Gastroesophageal sphincter (tissue), 4 donors: ENCODE results near the gene NPHP1. TPM values are rescaled to one million over a fixed set of nuclear protein-coding genes. Genes with fewer than 3 reads are reported as not detected.
"Not testable (repeated sequence)": the region's sequence is repeated elsewhere in the genome, so short reads cannot be mapped to it uniquely, and the experiment has no call there.

Source experiments
- ATAC-seq: fragments of 150-250 bp; one replicate; pipeline ENCODE4 v1.9.1; 2016; ENCODE audit warnings: mild to moderate bottlenecking, moderate library complexity
- H3K27ac ChIP-seq, 4 donors: fragments of 200-600 bp; sonication (generic) in 3 of 4; 1 replicate in 3 of 4; 2 replicates in 1 of 4; pipeline ENCODE4 v1.5.1; 2016 to 2019
- H3K27me3 ChIP-seq: fragments of 200-600 bp; sonication (generic); one replicate; pipeline ENCODE4 v1.5.1; 2019
- H3K36me3 ChIP-seq, 2 donors: fragments of 200-600 bp; sonication (generic); one replicate each; pipeline ENCODE4 v1.5.1; 2019; ENCODE audit warnings: control low read depth in 1 of 2
- H3K4me1 ChIP-seq, 3 donors: fragments of 200-600 bp; sonication (generic); 1 replicate in 2 of 3; 2 replicates in 1 of 3; pipeline ENCODE4 v1.5.1; 2016 to 2019; ENCODE audit warnings: control low read depth in 2 of 3
- H3K4me3 ChIP-seq, 2 donors: fragments of 200-600 bp; sonication (generic); one replicate each; pipeline ENCODE4 v1.5.1; 2019; ENCODE audit warnings: mild to moderate bottlenecking in 1 of 2, moderate library complexity in 1 of 2
- H3K9me3 ChIP-seq, 3 donors: fragments of 200-600 bp; sonication (generic); one replicate each; pipeline ENCODE4 v1.5.1; 2017 to 2019; ENCODE audit warnings: control low read depth in 2 of 3
- CTCF ChIP-seq, 4 experiments: fragments of 200-600 bp in 2 of 4; fragments of 450-650 bp in 2 of 4; sonication (generic) in 1 of 4; IDR thresholded peaks; one replicate each; pipeline ENCODE4 v1.5.1; 2017 to 2019; ENCODE audit warnings: antibody characterized with exemption in 4 of 4, mild to moderate bottlenecking in 2 of 4, moderate library complexity in 2 of 4
- EP300 ChIP-seq: sonication (generic); formaldehyde crosslinking; IDR thresholded peaks from one replicate; pipeline ENCODE4 v1.6.1; 2017; ENCODE audit warnings: antibody characterized with exemption, mild to moderate bottlenecking
- POLR2A ChIP-seq, 2 donors: fragments of 450-650 bp; IDR thresholded peaks; one replicate each; pipeline ENCODE4 v1.6.1; 2017; ENCODE audit warnings: antibody characterized with exemption in 2 of 2, mild to moderate bottlenecking in 2 of 2, moderate library complexity in 1 of 2
- POLR2AphosphoS5 ChIP-seq: sonication (generic); formaldehyde crosslinking; IDR thresholded peaks from one replicate; pipeline ENCODE4 v1.6.1; 2017; ENCODE audit warnings: antibody characterized with exemption
- WGBS, 2 donors: methylation state at CpG; one replicate each; pipeline ENCODE4 v1.1.5; 2018; ENCODE audit warnings: low coverage in 1 of 2; 5-methylcytosine and 5-hydroxymethylcytosine counted together
- total RNA-seq, 4 donors: library from RNA; depleted of rRNA; stranded (reverse); fragments of >200 nt; gene quantifications; one replicate each; pipeline ENCODE4 v1.1.0, GENCODE V29; 2016

Gene NPHP1
- total RNA-seq, 4 donors from 2014 or later: 8.2 to 19.5 (median 9.9) TPM

DNA sequence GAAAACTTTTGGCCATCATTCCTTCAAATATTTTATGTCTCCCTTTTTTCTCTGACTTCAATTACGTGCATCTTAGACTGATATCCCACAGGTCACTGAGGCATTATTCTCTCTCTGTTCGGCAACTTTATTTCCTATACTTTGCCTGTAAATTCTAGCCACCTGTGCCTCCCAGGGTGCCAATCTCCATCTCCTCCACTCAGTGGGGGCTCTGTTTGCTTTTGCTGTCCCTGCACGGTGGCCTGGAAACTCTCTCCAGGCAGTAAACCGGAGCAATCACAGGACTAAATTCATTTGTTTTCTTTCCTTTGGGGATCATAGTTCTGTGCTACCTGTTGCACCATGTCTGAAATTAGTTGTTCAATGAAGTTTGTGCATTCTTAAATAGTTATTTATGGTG, 17.1 kb upstream of the NPHP1 start:
- H3K36me3 ChIP-seq: no peaks in the 10 kb centered on the region
- H3K4me1 ChIP-seq: no peaks in the 10 kb centered on the region
- no peak for ATAC-seq
- no peak overlapping the region for H3K4me3 ChIP-seq
- H3K9me3 ChIP-seq: no peaks in the 10 kb centered on the region
- 53 to 58% methylated on average over 3 to 4 of the region's 4 CpGs for WGBS, 2 donors
- TF ChIP-seq EP300: no peak
- no peak for TF ChIP-seq POLR2AphosphoS5
- no peak for TF ChIP-seq POLR2A (IDR thresholded peaks at IDR 0.05)
- no peak for TF ChIP-seq CTCF (IDR thresholded peaks at IDR 0.05)
- peaks cover 30% of the 10 kb centered on the region for H3K27me3 ChIP-seq
- no peak overlapping the region for H3K27ac ChIP-seq

GRCh38 chr2:110220190-110220564, 15.4 kb upstream of the NPHP1 start:
- Histone ChIP-seq H3K27ac (no peak overlapping the region), H3K9me3 (no peaks in the 10 kb centered on the region), H3K4me3 (no peak overlapping the region), H3K4me1 (no peaks in the 10 kb centered on the region), H3K27me3 (peaks cover 35% of the 10 kb centered on the region), H3K36me3 (no peaks in the 10 kb centered on the region)
- TF ChIP-seq POLR2A (IDR thresholded peaks at IDR 0.05) (no peak), POLR2AphosphoS5 (no peak), CTCF (IDR thresholded peaks at IDR 0.05) (no peak), EP300 (no peak)
- WGBS, 2 donors: 60 to 74% methylated on average over 1 to 2 of the region's 2 CpGs
- ATAC-seq: no peak

- no peaks in the 10 kb centered on the region for H3K9me3 ChIP-seq
Observed at GRCh38 chr2:110219496-110220189, 14.8 kb upstream of the NPHP1 start.

DNA sequence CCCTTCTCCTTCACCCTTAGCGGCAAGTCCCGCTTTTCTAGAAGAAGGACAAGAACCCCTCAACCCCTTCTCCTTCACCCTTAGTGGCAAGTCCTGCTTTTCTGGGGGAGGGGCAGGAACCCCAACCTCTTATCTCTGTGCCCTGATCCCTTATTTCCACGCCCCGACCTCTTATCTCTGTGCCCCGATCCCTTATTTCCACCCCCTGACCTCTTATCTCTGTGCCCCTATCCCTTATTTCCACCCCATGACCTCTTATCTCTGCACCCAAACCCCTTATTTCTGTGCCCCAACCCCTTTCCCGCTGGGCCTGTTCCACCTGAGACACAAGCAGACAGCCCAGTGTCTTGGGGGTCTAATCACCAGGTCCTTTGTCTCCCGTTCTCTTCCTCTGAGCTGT, 14.1 kb upstream of the NPHP1 start:
- not testable (repeated sequence) for H3K9me3 ChIP-seq, H3K4me1 ChIP-seq, H3K36me3 ChIP-seq, ATAC-seq, H3K27ac ChIP-seq, H3K4me3 ChIP-seq
- 83% methylated on average over 6 of the region's 7 CpGs; no CpG with 5 or more reads in 1 of the 2 donors for WGBS, 2 donors
- peaks cover 35% of the 10 kb centered on the region for H3K27me3 ChIP-seq

More at GRCh38 chr2:110219496-110220189, 14.8 kb upstream of the NPHP1 start:
- WGBS, 2 donors: 33% methylated on average over 1 of the region's 1 CpG; no CpG with 5 or more reads in 1 of the 2 donors
- no peak for ATAC-seq
- Histone ChIP-seq H3K4me1 (no peaks in the 10 kb centered on the region), H3K36me3 (no peaks in the 10 kb centered on the region), H3K27ac (no peak overlapping the region), H3K27me3 (peaks cover 35% of the 10 kb centered on the region), H3K4me3 (no peak overlapping the region)
- TF ChIP-seq POLR2A (IDR thresholded peaks at IDR 0.05): no peak
- no peak for TF ChIP-seq CTCF (IDR thresholded peaks at IDR 0.05)
- no peak for TF ChIP-seq POLR2AphosphoS5
- TF ChIP-seq EP300: no peak

DNA sequence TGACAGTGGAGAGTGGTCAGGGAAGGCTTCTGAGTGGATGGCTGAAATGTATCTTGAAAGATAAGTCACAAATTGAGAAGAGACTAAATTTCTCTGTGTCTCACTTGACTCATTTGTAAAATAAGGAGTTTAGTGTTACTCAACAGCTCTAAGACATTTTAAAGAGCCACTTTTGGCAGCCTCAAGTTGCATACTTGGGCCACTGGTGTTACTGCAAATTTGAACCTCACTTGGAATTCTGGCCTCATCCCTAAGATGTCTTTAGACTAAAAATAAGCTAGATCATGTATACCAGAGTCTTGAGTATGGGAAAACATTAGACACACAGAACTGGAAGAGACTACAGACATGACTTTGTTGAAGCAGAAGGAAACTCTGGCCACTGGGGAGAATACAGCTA, 12.0 kb upstream of the NPHP1 start:
- Histone ChIP-seq H3K4me3 (no peak overlapping the region), H3K9me3 (no peaks in the 10 kb centered on the region), H3K27ac (no peak overlapping the region), H3K27me3 (peaks cover 31% of the 10 kb centered on the region), H3K36me3 (no peaks in the 10 kb centered on the region), H3K4me1 (peaks cover 0 to 2% (median 0%) of the 10 kb centered on the region in 3 donors)
- no peak for ATAC-seq
- TF ChIP-seq CTCF (IDR thresholded peaks at IDR 0.05) (no peak), POLR2A (IDR thresholded peaks at IDR 0.05) (no peak), EP300 (no peak), POLR2AphosphoS5 (no peak)
